WI38 (cell line): ENCODE data around the gene SLC35A5.
A peak's percentile ranks its signal among the peaks of the same experiment; 100 is the strongest.

Experiments
- H3K4me3 ChIP-seq: 2 replicates; pipeline ENCODE4 v1.5.1; 2011; ENCODE audit warnings: low read depth, mild to moderate bottlenecking, control low read depth, low read length
- CTCF ChIP-seq: IDR thresholded peaks from 2 replicates; pipeline ENCODE4 v1.5.1; 2012; ENCODE audit warnings: low read depth, mild to moderate bottlenecking, control low read depth, low read length

The SLC35A5 gene

GRCh38 chr3:112634786-112635541 lies 73.1 kb downstream of the SLC35A5 start:
- TF ChIP-seq CTCF: no peak
- peak overlapping the region; percentile 79 for H3K4me3 ChIP-seq
